ENCODE results near the gene IL1F10. TPM values are rescaled to one million over a fixed set of nuclear protein-coding genes. Genes with fewer than 3 reads are reported as not detected.

The IL1F10 gene
- total RNA-seq, 2 experiments from 2014 or later = not detected

- Histone ChIP-seq H3K4me3 (ENCODE audit: low read depth, low read length, poor library complexity, severe bottlenecking) (no peak overlapping the region), H3K4me1 (ENCODE audit: insufficient read depth, low read length, poor library complexity, severe bottlenecking) (no peaks in the 10 kb centered on the region), H4K20me1 (ENCODE audit: insufficient read depth, low read length) (no peaks in the 10 kb centered on the region), H3K9me2 (ENCODE audit: insufficient read depth, low read length) (no peaks in the 10 kb centered on the region), H3K36me3 (ENCODE audit: insufficient read depth, low read length) (no peaks in the 10 kb centered on the region), H2AFZ (ENCODE audit: low read length) (no peak overlapping the region), H3K9me3 (ENCODE audit: low read length) (no peaks in the 10 kb centered on the region), H3K27ac (ENCODE audit: low read depth, low read length, poor library complexity, severe bottlenecking) (no peak overlapping the region), H3K4me2 (ENCODE audit: low read length) (no peak overlapping the region), H3K79me2 (ENCODE audit: insufficient read depth, low read depth, low read length) (no peaks in the 10 kb centered on the region)
- intact Hi-C loops (cut with micrococcal nuclease; ENCODE audit: unreplicated experiment) = no loop called here
- no peak for DNase-seq (ENCODE audit: low spot score)
- TF ChIP-seq CTCF (conservative IDR thresholded peaks at IDR 0.05; ENCODE audit: low read length) (no peak), EZH2phosphoT487 (IDR thresholded peaks at IDR 0.05; ENCODE audit: borderline replicate concordance, low read depth, low read length) (no peak)
- no TSS peak for BruUV-seq (replicated peaks)
- ChIA-PET CTCF (ENCODE audit: unreplicated experiment) (no interaction called here), POLR2A (no interaction called here)
Measured at GRCh38 chr2:113036763-113037162, 31.0 kb upstream of the IL1F10 start.

- no peaks in the 10 kb centered on the region for H3K4me1 ChIP-seq (ENCODE audit: insufficient read depth, low read length, poor library complexity, severe bottlenecking)
- H3K36me3 ChIP-seq (ENCODE audit: insufficient read depth, low read length) = no peaks in the 10 kb centered on the region
- no peak overlapping the region for H3K4me2 ChIP-seq (ENCODE audit: low read length)
- no peak overlapping the region for H3K27ac ChIP-seq (ENCODE audit: low read depth, low read length, poor library complexity, severe bottlenecking)
- no peak overlapping the region for H3K4me3 ChIP-seq (ENCODE audit: low read depth, low read length, poor library complexity, severe bottlenecking)
- no peaks in the 10 kb centered on the region for H3K79me2 ChIP-seq (ENCODE audit: insufficient read depth, low read depth, low read length)
- ChIA-PET POLR2A (no interaction called here), CTCF (ENCODE audit: unreplicated experiment) (no interaction called here)
- no TSS peak for BruUV-seq (replicated peaks)
- no peak for TF ChIP-seq CTCF (conservative IDR thresholded peaks at IDR 0.05; ENCODE audit: low read length)
- no peak for TF ChIP-seq EZH2phosphoT487 (IDR thresholded peaks at IDR 0.05; ENCODE audit: borderline replicate concordance, low read depth, low read length)
- intact Hi-C loops (cut with micrococcal nuclease; ENCODE audit: unreplicated experiment) = no loop called here
- H4K20me1 ChIP-seq (ENCODE audit: insufficient read depth, low read length) = no peaks in the 10 kb centered on the region
- DNase-seq (ENCODE audit: low spot score) = no peak
- H3K9me3 ChIP-seq (ENCODE audit: low read length) = no peaks in the 10 kb centered on the region
- H3K9me2 ChIP-seq (ENCODE audit: insufficient read depth, low read length) = no peaks in the 10 kb centered on the region
- H2AFZ ChIP-seq (ENCODE audit: low read length) = no peak overlapping the region
Measured at GRCh38 chr2:113038291-113038690, 29.5 kb upstream of the IL1F10 start.

GRCh38 chr2:113039158-113039557 lies 28.6 kb upstream of the IL1F10 start:
- H3K79me2 ChIP-seq (ENCODE audit: insufficient read depth, low read depth, low read length) = no peaks in the 10 kb centered on the region
- DNase-seq (ENCODE audit: low spot score) = no peak
- no peaks in the 10 kb centered on the region for H3K36me3 ChIP-seq (ENCODE audit: insufficient read depth, low read length)
- no TSS peak for BruUV-seq (replicated peaks)
- CTCF ChIA-PET (ENCODE audit: unreplicated experiment) = no interaction called here
- no peaks in the 10 kb centered on the region for H3K4me1 ChIP-seq (ENCODE audit: insufficient read depth, low read length, poor library complexity, severe bottlenecking)
- intact Hi-C loops (cut with micrococcal nuclease; ENCODE audit: unreplicated experiment) = no loop called here
- no peak overlapping the region for H2AFZ ChIP-seq (ENCODE audit: low read length)
- no peak overlapping the region for H3K4me2 ChIP-seq (ENCODE audit: low read length)
- TF ChIP-seq EZH2phosphoT487 (IDR thresholded peaks at IDR 0.05; ENCODE audit: borderline replicate concordance, low read depth, low read length) = no peak
- TF ChIP-seq CTCF (conservative IDR thresholded peaks at IDR 0.05; ENCODE audit: low read length) = no peak
- no peaks in the 10 kb centered on the region for H3K9me2 ChIP-seq (ENCODE audit: insufficient read depth, low read length)
- H3K9me3 ChIP-seq (ENCODE audit: low read length) = no peaks in the 10 kb centered on the region
- no peaks in the 10 kb centered on the region for H4K20me1 ChIP-seq (ENCODE audit: insufficient read depth, low read length)
- POLR2A ChIA-PET = no interaction called here
- no peak overlapping the region for H3K4me3 ChIP-seq (ENCODE audit: low read depth, low read length, poor library complexity, severe bottlenecking)
- H3K27ac ChIP-seq (ENCODE audit: low read depth, low read length, poor library complexity, severe bottlenecking) = no peak overlapping the region
